Stomach (tissue), 9 donors: ENCODE data around the gene LRRC34. TPM values are rescaled to one million over a fixed set of nuclear protein-coding genes. Genes with fewer than 3 reads are reported as not detected.

Experiments used
- DNase-seq, 2 donors: peaks; one replicate each; pipeline versions ENCODE4 v3.0.0 to v3.0.0-alpha.2; 2013 to 2019
- H3K27ac ChIP-seq, 5 donors: fragments of 200-600 bp in 4 of 5; sonication (generic) in 4 of 5; one replicate each; pipeline ENCODE4 v1.5.1; 2013 to 2019; ENCODE audit warnings: mild to moderate bottlenecking in 1 of 5, moderate library complexity in 1 of 5
- H3K27me3 ChIP-seq, 3 donors: fragments of 200-600 bp; sonication (generic); one replicate each; pipeline ENCODE4 v1.5.1; 2017 to 2019; ENCODE audit warnings: mixed run types in 1 of 3
- H3K36me3 ChIP-seq, 4 donors: fragments of 200-600 bp; sonication (generic); 1 replicate in 3 of 4; 2 replicates in 1 of 4; pipeline ENCODE4 v1.5.1; 2016 to 2019
- H3K4me1 ChIP-seq, 4 donors: fragments of 200-600 bp; sonication (generic); one replicate each; pipeline ENCODE4 v1.5.1; 2016 to 2019
- H3K4me3 ChIP-seq, 4 donors: fragments of 200-600 bp; sonication (generic) in 3 of 4; one replicate each; pipeline ENCODE4 v1.5.1; 2016 to 2019; ENCODE audit warnings: mild to moderate bottlenecking in 1 of 4
- H3K9me3 ChIP-seq, 4 donors: fragments of 200-600 bp; sonication (generic); one replicate each; pipeline ENCODE4 v1.5.1; 2016 to 2019
- CTCF ChIP-seq, 7 experiments: fragments of 450-650 bp in 4 of 7; fragments of 200-600 bp in 3 of 7; sonication (generic) in 3 of 7; IDR thresholded peaks; one replicate each; pipeline ENCODE4 v1.5.1; 2016 to 2019; ENCODE audit warnings: antibody characterized with exemption in 7 of 7, control low read depth in 2 of 7, mild to moderate bottlenecking in 1 of 7
- EP300 ChIP-seq: sonication (generic); formaldehyde crosslinking; IDR thresholded peaks from one replicate; pipeline ENCODE4 v1.6.1; 2017; ENCODE audit warnings: antibody characterized with exemption
- POLR2A ChIP-seq, 4 donors: fragments of 450-650 bp; IDR thresholded peaks; one replicate each; pipeline ENCODE4 v1.6.1; 2016; ENCODE audit warnings: antibody characterized with exemption in 4 of 4, control low read depth in 2 of 4, mild to moderate bottlenecking in 1 of 4, moderate library complexity in 1 of 4
- POLR2AphosphoS5 ChIP-seq, 3 donors: sonication (generic); formaldehyde crosslinking; IDR thresholded peaks; one replicate each; pipeline ENCODE4 v1.6.1; 2016; ENCODE audit warnings: antibody characterized with exemption in 3 of 3
- WGBS, 5 donors: extraction: QIAGEN DNeasy Blood & Tissue Kit in 3 of 5; methylation state at CpG; one replicate each; pipeline versions ENCODE4 v1.1.5 to v1.1.7; 2013 to 2018; 5-methylcytosine and 5-hydroxymethylcytosine counted together
- intact Hi-C: fragments of 100-400 bp; cut with DNase I; formaldehyde crosslinking; loops from one replicate; pipeline ENCODE4 v1.15.1; 2023; ENCODE audit warnings: low total_unique reads
- polyA plus RNA-seq, 3 donors: library from polyadenylated mRNA; stranded (reverse); fragments of 200-250 nt; gene quantifications; one replicate each; pipeline ENCODE4 v1.2.3, GENCODE V29; 2013
- total RNA-seq, 5 donors: library from RNA; depleted of rRNA; stranded (reverse); fragments of >200 nt; gene quantifications; one replicate each; pipeline versions ENCODE4 v1.1.0 to v1.2.3, GENCODE V29; 2014 to 2016
- donor health status: healthy with polysubstance abuse.
- donor health status: Bipolar disorder and iron deficiency.
- donor health status: healthy.

Gene LRRC34
- total and polyA plus RNA-seq, 8 donors, result 0.43 to 4.2 (median 1.7) TPM; not detected in 3

GRCh38 chr3:169750665-169751064, 62.0 kb downstream of the LRRC34 start:
- no peaks in the 10 kb centered on the region for H3K27me3 ChIP-seq
- DNase-seq, result no peak
- H3K27ac ChIP-seq, result peak overlapping the region; percentile 18 to 77 (median 54)
- H3K4me1 ChIP-seq, result peaks cover 7 to 33% (median 15%) of the 10 kb centered on the region in 4 donors
- 24 to 41% (median 28%) methylated on average over 2 of the region's 2 CpGs for WGBS, 5 donors
- intact Hi-C loops, result no loop called here
- peak in 1 of 3 donors; percentile 21 for TF ChIP-seq POLR2AphosphoS5 (IDR thresholded peaks at IDR 0.05)
- TF ChIP-seq EP300, result no peak
- no peak overlapping the region for H3K4me3 ChIP-seq
- H3K36me3 ChIP-seq, result no peaks in the 10 kb centered on the region
- no peaks in the 10 kb centered on the region for H3K9me3 ChIP-seq

GRCh38 chr3:169748670-169749069, 64.0 kb downstream of the LRRC34 start:
- TF ChIP-seq EP300 (no peak), POLR2AphosphoS5 (IDR thresholded peaks at IDR 0.05) (no peak), POLR2A (IDR thresholded peaks at IDR 0.05) (no peak), CTCF (IDR thresholded peaks at IDR 0.05) (no peak)
- peaks cover 7 to 30% (median 17%) of the 10 kb centered on the region in 4 donors for H3K4me1 ChIP-seq
- intact Hi-C loops, result no loop called here

GRCh38 chr3:169746924-169747323, 65.8 kb downstream of the LRRC34 start:
- H3K27ac ChIP-seq, result no peak overlapping the region
- DNase-seq, result no peak
- H3K4me1 ChIP-seq, result peaks cover 7 to 28% (median 14%) of the 10 kb centered on the region in 4 donors
- no peak overlapping the region for H3K4me3 ChIP-seq
- H3K9me3 ChIP-seq, result no peaks in the 10 kb centered on the region
- intact Hi-C loops, result no loop called here
- WGBS, 5 donors, result 40 to 61% (median 53%) methylated on average over 6 of the region's 6 CpGs
- TF ChIP-seq POLR2A (IDR thresholded peaks at IDR 0.05) (no peak), EP300 (no peak), CTCF (IDR thresholded peaks at IDR 0.05) (no peak), POLR2AphosphoS5 (IDR thresholded peaks at IDR 0.05) (no peak)
- H3K36me3 ChIP-seq, result no peaks in the 10 kb centered on the region
- H3K27me3 ChIP-seq, result no peaks in the 10 kb centered on the region

More at GRCh38 chr3:169748670-169749069, 64.0 kb downstream of the LRRC34 start:
- 60 to 67% (median 64%) methylated on average over 3 of the region's 3 CpGs for WGBS, 5 donors
- no peaks in the 10 kb centered on the region for H3K9me3 ChIP-seq
- no peaks in the 10 kb centered on the region for H3K36me3 ChIP-seq
- H3K4me3 ChIP-seq, result no peak overlapping the region
- no peaks in the 10 kb centered on the region for H3K27me3 ChIP-seq
- H3K27ac ChIP-seq, result no peak overlapping the region
- no peak for DNase-seq

GRCh38 chr3:169744366-169745054, 68.2 kb downstream of the LRRC34 start:
- Histone ChIP-seq H3K27ac (no peak overlapping the region), H3K36me3 (no peaks in the 10 kb centered on the region), H3K4me1 (peaks cover 0 to 17% (median 10%) of the 10 kb centered on the region in 4 donors), H3K4me3 (no peak overlapping the region), H3K27me3 (no peaks in the 10 kb centered on the region), H3K9me3 (no peaks in the 10 kb centered on the region)
- no peak for DNase-seq
- no peak for TF ChIP-seq POLR2A (IDR thresholded peaks at IDR 0.05)
- peak in 4 of 7 experiments; percentile 13 to 55 (median 37) for TF ChIP-seq CTCF (IDR thresholded peaks at IDR 0.05)
- no peak for TF ChIP-seq EP300
- no peak for TF ChIP-seq POLR2AphosphoS5 (IDR thresholded peaks at IDR 0.05)
- intact Hi-C loops, result no loop called here
- 0 to 79% (median 46%) methylated on average over 1 of the region's 1 CpG for WGBS, 5 donors

Other genes with a start within 250 kb of the LRRC34 start
- gene MECOM, start 149.2 kb downstream of the LRRC34 start, total RNA-seq, result 100 to 1,000 TPM in 4 of 5 donors, 10 to 100 TPM in 1; 35.3 to 379 (median 246) TPM
- gene MECOM, start 149.2 kb downstream of the LRRC34 start, polyA plus RNA-seq, result 10 to 100 TPM; 28.6 to 45.9 (median 39.1) TPM
- 100 to 1,000 TPM; 107 to 717 (median 249) TPM for gene TERC, start 47.8 kb downstream of the LRRC34 start, total RNA-seq
- not detected for gene TERC, start 47.8 kb downstream of the LRRC34 start, polyA plus RNA-seq
- 1 to 10 TPM in 2 of 5 donors, under 1 TPM in 1, not detected in 2; 0.45 to 2.2 (median 1.4) TPM for gene ACTRT3, start 43.3 kb downstream of the LRRC34 start, total RNA-seq
- 1 to 10 TPM in 2 of 3 donors, under 1 TPM in 1; 0.76 to 1.6 (median 1.1) TPM for gene ACTRT3, start 43.3 kb downstream of the LRRC34 start, polyA plus RNA-seq
- gene MYNN, start 39.5 kb downstream of the LRRC34 start, total RNA-seq, result 100 to 1,000 TPM in 1 of 5 donors, 10 to 100 TPM in 4; 11.3 to 136 (median 24.5) TPM
- 10 to 100 TPM in 1 of 3 donors, 1 to 10 TPM in 2; 6.8 to 14.8 (median 7.2) TPM for gene MYNN, start 39.5 kb downstream of the LRRC34 start, polyA plus RNA-seq
- 1 to 10 TPM in 1 of 5 donors, not detected in 4; 4.6 TPM for gene LRRIQ4, start within 50 bp of the LRRC34 start, total RNA-seq
- not detected for gene LRRIQ4, start within 50 bp of the LRRC34 start, polyA plus RNA-seq
- 10 to 100 TPM in 3 of 5 donors, 1 to 10 TPM in 2; 1.8 to 35.3 (median 15.2) TPM for gene LRRC31, start 57.0 kb upstream of the LRRC34 start, total RNA-seq
- gene LRRC31, start 57.0 kb upstream of the LRRC34 start, polyA plus RNA-seq, result 10 to 100 TPM in 1 of 3 donors, 1 to 10 TPM in 2; 2.6 to 14.2 (median 4.0) TPM
- not detected for gene SAMD7, start 98.7 kb upstream of the LRRC34 start, total RNA-seq
- not detected for gene SAMD7, start 98.7 kb upstream of the LRRC34 start, polyA plus RNA-seq
- 10 to 100 TPM; 12.1 to 79.9 (median 45.5) TPM for gene SEC62, start 153.9 kb upstream of the LRRC34 start, total RNA-seq
- 100 to 1,000 TPM in 1 of 3 donors, 10 to 100 TPM in 2; 38.1 to 239 (median 80.2) TPM for gene SEC62, start 153.9 kb upstream of the LRRC34 start, polyA plus RNA-seq
- gene GPR160, start 225.1 kb upstream of the LRRC34 start, total RNA-seq, result 10 to 100 TPM in 4 of 5 donors, under 1 TPM in 1; 0.58 to 70.1 (median 52.4) TPM
- gene GPR160, start 225.1 kb upstream of the LRRC34 start, polyA plus RNA-seq, result 10 to 100 TPM; 16.5 to 68.4 (median 43.8) TPM